ENCODE measurements around the gene FAM174C. TPM values are rescaled to one million over a fixed set of nuclear protein-coding genes. Genes with fewer than 3 reads are reported as not detected.

The FAM174C gene
- total RNA-seq, 4 donors from 2014 or later, result 44.3 to 72.5 (median 58.2) TPM

GRCh38 chr19:1253514-1254080, 21.7 kb upstream of the FAM174C start:
- peak in 1 of 2 donors; percentile 78 for DNase-seq (ENCODE audit: low spot score in 2 of 2)
- H3K36me3 ChIP-seq, result peaks cover 67% of the 10 kb centered on the region
- 23% methylated on average over 17 of the region's 23 CpGs for WGBS
- peak overlapping the region; percentile 92 for H3K4me3 ChIP-seq
- H3K27me3 ChIP-seq, result no peaks in the 10 kb centered on the region
- no peak for TF ChIP-seq CTCF (IDR thresholded peaks at IDR 0.05)
- TF ChIP-seq POLR2AphosphoS5 (IDR thresholded peaks at IDR 0.05), result peak in 1 of 3 donors; percentile 44
- H3K9me3 ChIP-seq, result no peaks in the 10 kb centered on the region
- peaks cover 71% of the 10 kb centered on the region for H3K4me1 ChIP-seq
- H3K27ac ChIP-seq, result peak overlapping the region; percentile 99

- Histone ChIP-seq H3K9me3 (no peaks in the 10 kb centered on the region), H3K4me3 (peak overlapping the region; percentile 92), H3K27me3 (no peaks in the 10 kb centered on the region), H3K27ac (peak overlapping the region; percentile 99), H3K4me1 (peaks cover 76% of the 10 kb centered on the region), H3K36me3 (peaks cover 67% of the 10 kb centered on the region)
- no CpG with 5 or more reads among the region's 37 CpGs for WGBS
- DNase-seq (ENCODE audit: low spot score in 2 of 2), result no peak
- no peak for TF ChIP-seq POLR2AphosphoS5 (IDR thresholded peaks at IDR 0.05)
- TF ChIP-seq POLR2A (IDR thresholded peaks at IDR 0.05), result no peak
- TF ChIP-seq EP300 (IDR thresholded peaks at IDR 0.05), result no peak
- TF ChIP-seq CTCF (IDR thresholded peaks at IDR 0.05), result no peak
Observed at GRCh38 chr19:1254081-1254527, 21.2 kb upstream of the FAM174C start.

GRCh38 chr19:1254530-1255185, 20.7 kb upstream of the FAM174C start:
- peak overlapping the region; percentile 99 for H3K27ac ChIP-seq
- no peaks in the 10 kb centered on the region for H3K27me3 ChIP-seq
- no peaks in the 10 kb centered on the region for H3K9me3 ChIP-seq
- TF ChIP-seq POLR2AphosphoS5 (IDR thresholded peaks at IDR 0.05), result no peak
- no peak for TF ChIP-seq POLR2A (IDR thresholded peaks at IDR 0.05)
- no peak for TF ChIP-seq CTCF (IDR thresholded peaks at IDR 0.05)
- no peak for TF ChIP-seq EP300 (IDR thresholded peaks at IDR 0.05)
- H3K36me3 ChIP-seq, result peaks cover 67% of the 10 kb centered on the region
- peak overlapping the region; percentile 92 for H3K4me3 ChIP-seq
- 82% methylated on average over 12 of the region's 20 CpGs for WGBS
- peak in 1 of 2 donors; percentile 81 for DNase-seq (ENCODE audit: low spot score in 2 of 2)
- H3K4me1 ChIP-seq, result peaks cover 82% of the 10 kb centered on the region

- TF ChIP-seq POLR2A (IDR thresholded peaks at IDR 0.05) (no peak), POLR2AphosphoS5 (IDR thresholded peaks at IDR 0.05) (no peak), CTCF (IDR thresholded peaks at IDR 0.05) (no peak), EP300 (IDR thresholded peaks at IDR 0.05) (no peak)
- H3K27me3 ChIP-seq, result no peaks in the 10 kb centered on the region
- no peak for DNase-seq (ENCODE audit: low spot score in 2 of 2)
- H3K27ac ChIP-seq, result peak overlapping the region; percentile 99
- 81% methylated on average over 19 of the region's 52 CpGs for WGBS
- H3K4me3 ChIP-seq, result peak overlapping the region; percentile 6
- peaks cover 90% of the 10 kb centered on the region for H3K4me1 ChIP-seq
- peaks cover 60% of the 10 kb centered on the region for H3K36me3 ChIP-seq
- no peaks in the 10 kb centered on the region for H3K9me3 ChIP-seq
Observed at GRCh38 chr19:1255186-1256161, 19.9 kb upstream of the FAM174C start.

All from suprapubic skin (tissue), 4 donors.